ENCODE measurements around the gene FARP2. TPM values are rescaled to one million over a fixed set of nuclear protein-coding genes. Genes with fewer than 3 reads are reported as not detected.

The FARP2 gene
- total RNA-seq, 2 donors from 2014 or later, result 30.1 to 44.2 TPM

GRCh38 chr2:241501099-241501541, 145.0 kb downstream of the FARP2 start:
- DNase-seq (no peak), ATAC-seq (no peak)
- TF ChIP-seq, protein P1, sequence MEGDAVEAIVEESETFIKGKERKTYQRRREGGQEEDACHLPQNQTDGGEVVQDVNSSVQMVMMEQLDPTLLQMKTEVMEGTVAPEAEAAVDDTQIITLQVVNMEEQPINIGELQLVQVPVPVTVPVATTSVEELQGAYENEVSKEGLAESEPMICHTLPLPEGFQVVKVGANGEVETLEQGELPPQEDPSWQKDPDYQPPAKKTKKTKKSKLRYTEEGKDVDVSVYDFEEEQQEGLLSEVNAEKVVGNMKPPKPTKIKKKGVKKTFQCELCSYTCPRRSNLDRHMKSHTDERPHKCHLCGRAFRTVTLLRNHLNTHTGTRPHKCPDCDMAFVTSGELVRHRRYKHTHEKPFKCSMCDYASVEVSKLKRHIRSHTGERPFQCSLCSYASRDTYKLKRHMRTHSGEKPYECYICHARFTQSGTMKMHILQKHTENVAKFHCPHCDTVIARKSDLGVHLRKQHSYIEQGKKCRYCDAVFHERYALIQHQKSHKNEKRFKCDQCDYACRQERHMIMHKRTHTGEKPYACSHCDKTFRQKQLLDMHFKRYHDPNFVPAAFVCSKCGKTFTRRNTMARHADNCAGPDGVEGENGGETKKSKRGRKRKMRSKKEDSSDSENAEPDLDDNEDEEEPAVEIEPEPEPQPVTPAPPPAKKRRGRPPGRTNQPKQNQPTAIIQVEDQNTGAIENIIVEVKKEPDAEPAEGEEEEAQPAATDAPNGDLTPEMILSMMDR (IDR thresholded peaks at IDR 0.05), result no peak
- no peak for TF ChIP-seq POLR2A (IDR thresholded peaks at IDR 0.05)
- intact Hi-C loops (cut with DNase I), result no loop called here
- Histone ChIP-seq H3K9me3 (no peaks in the 10 kb centered on the region), H3K27ac (no peak overlapping the region), H3K4me1 (peaks cover 15% of the 10 kb centered on the region), H3K27me3 (no peaks in the 10 kb centered on the region), H3K36me3 (replicated peaks in 1 of 2; ENCODE audit: insufficient read depth in 1 of 2, low read depth in 2 of 2) (peaks cover 0 to 4% of the 10 kb centered on the region in 2 donors), H3K4me3 (no peak overlapping the region)
- 95 to 100% methylated on average over 2 to 9 of the region's 12 CpGs for WGBS, 2 donors

- Histone ChIP-seq H3K36me3 (replicated peaks in 1 of 2; ENCODE audit: insufficient read depth in 1 of 2, low read depth in 2 of 2) (peaks cover 0 to 3% of the 10 kb centered on the region in 2 donors), H3K4me1 (peaks cover 19% of the 10 kb centered on the region), H3K4me3 (no peak overlapping the region), H3K27ac (no peak overlapping the region), H3K27me3 (no peaks in the 10 kb centered on the region), H3K9me3 (no peaks in the 10 kb centered on the region)
- DNase-seq (no peak), ATAC-seq (no peak)
- intact Hi-C loops (cut with DNase I), result no loop called here
- no peak for TF ChIP-seq POLR2A (IDR thresholded peaks at IDR 0.05)
- TF ChIP-seq, protein P1 (IDR thresholded peaks at IDR 0.05), result no peak
- 95 to 97% methylated on average over 9 to 15 of the region's 17 CpGs for WGBS, 2 donors
These were observed 145.5 kb downstream of the FARP2 start for GRCh38 chr2:241501551-241501950.

- WGBS, 2 donors, result 88 to 92% methylated on average over 11 of the region's 11 CpGs
- Histone ChIP-seq H3K36me3 (replicated peaks in 1 of 2; ENCODE audit: insufficient read depth in 1 of 2, low read depth in 2 of 2) (peaks cover 0 to 3% of the 10 kb centered on the region in 2 donors), H3K27ac (no peak overlapping the region), H3K9me3 (no peaks in the 10 kb centered on the region), H3K4me3 (no peak overlapping the region), H3K27me3 (no peaks in the 10 kb centered on the region), H3K4me1 (peaks cover 26% of the 10 kb centered on the region)
- TF ChIP-seq POLR2A (IDR thresholded peaks at IDR 0.05), result no peak
- TF ChIP-seq, protein P1 (IDR thresholded peaks at IDR 0.05), result no peak
- no peak for DNase-seq
- ATAC-seq, result no peak
- intact Hi-C loops (cut with DNase I), result no loop called here
These were observed 146.2 kb downstream of the FARP2 start for GRCh38 chr2:241502281-241502680.

DNA sequence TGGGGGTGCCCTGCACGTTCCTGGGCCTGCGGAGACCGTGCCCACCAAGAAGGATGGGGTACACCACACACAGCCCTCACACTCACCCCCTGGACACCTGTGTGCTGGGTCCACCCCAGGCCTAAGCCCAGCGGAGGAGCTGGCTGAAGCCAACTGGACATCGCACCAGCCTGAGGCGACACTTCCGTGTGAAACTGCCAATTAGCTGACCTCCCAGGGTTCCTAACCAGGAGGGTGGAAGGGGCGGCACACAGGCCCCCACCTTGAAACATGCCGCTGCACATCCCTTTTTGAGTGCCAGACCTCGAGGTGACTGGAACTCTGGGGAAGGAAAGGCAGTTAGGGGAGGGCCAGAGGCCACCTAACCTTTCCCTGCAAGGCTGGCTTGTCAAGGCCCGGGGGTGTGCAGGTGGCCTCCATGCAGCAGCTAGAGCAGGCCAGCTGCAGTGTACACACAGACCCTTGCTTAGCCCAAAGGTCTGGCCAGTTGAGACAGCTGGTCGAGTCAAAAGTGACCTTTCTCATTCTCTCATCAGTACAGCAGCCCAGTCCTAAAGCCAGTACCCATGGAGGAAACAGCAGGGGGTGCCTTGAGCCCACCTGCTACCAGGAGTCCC, 147.8 kb downstream of the FARP2 start:
- ATAC-seq, result no peak
- Histone ChIP-seq H3K36me3 (replicated peaks in 1 of 2; ENCODE audit: insufficient read depth in 1 of 2, low read depth in 2 of 2) (no peaks in the 10 kb centered on the region), H3K9me3 (no peaks in the 10 kb centered on the region), H3K4me1 (peaks cover 31% of the 10 kb centered on the region), H3K27ac (no peak overlapping the region), H3K27me3 (no peaks in the 10 kb centered on the region), H3K4me3 (no peak overlapping the region)
- TF ChIP-seq, protein P1 (IDR thresholded peaks at IDR 0.05), result no peak
- no peak for TF ChIP-seq POLR2A (IDR thresholded peaks at IDR 0.05)
- WGBS, 2 donors, result 70 to 87% methylated on average over 7 to 12 of the region's 12 CpGs
- intact Hi-C loops (cut with DNase I), result no loop called here
- DNase-seq, result no peak

Measured in body of pancreas (tissue), 4 donors.